OCI-M2 (cell line): ENCODE measurements around the gene MYH7B.

Experiments
- DNase-seq: peaks from one replicate; lab custom pipeline; 2025; ENCODE audit not compliant: unreplicated experiment; lab: John Stamatoyannopoulos, UW

The MYH7B gene

DNA sequence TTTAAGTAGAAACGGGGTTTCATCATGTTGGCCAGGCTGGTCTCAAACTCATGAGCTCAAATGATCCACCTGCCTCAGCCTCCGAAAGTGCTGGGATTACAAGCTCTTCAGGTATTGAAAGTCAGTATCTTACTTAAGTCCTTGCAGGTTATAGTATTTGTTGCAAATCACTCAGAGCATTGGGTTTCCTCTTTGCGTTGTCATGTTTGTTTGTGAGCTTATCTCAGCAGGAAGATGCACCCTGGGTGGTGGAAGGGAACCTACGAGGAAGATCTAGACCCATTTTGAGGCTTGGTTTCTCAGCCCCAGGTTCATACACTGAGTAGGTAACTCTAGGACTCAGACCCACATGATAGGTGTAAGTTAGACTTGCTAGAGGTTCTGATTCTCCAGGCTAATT, 18.6 kb downstream of the MYH7B start:
- DNase-seq, result no peak

DNA sequence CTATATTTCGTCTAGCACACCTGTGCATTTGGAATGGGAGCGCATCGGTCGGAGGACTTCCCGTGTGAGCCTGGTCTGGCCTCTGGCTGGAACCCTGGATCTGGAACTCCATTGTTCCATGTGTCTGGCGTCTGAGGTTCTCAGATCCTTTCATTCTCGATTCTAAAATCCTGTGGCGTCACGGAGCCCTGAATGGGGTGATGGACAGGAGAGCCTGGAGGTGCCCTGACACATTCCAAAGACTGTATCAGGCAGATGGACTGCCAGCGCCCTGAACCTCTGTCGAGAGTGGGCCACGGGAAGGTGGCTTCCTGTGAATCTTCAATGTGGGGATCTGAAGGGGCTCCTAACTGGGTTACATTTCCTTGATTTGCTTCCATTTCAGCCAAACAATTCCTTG, 20.6 kb downstream of the MYH7B start:
- no peak for DNase-seq

DNA sequence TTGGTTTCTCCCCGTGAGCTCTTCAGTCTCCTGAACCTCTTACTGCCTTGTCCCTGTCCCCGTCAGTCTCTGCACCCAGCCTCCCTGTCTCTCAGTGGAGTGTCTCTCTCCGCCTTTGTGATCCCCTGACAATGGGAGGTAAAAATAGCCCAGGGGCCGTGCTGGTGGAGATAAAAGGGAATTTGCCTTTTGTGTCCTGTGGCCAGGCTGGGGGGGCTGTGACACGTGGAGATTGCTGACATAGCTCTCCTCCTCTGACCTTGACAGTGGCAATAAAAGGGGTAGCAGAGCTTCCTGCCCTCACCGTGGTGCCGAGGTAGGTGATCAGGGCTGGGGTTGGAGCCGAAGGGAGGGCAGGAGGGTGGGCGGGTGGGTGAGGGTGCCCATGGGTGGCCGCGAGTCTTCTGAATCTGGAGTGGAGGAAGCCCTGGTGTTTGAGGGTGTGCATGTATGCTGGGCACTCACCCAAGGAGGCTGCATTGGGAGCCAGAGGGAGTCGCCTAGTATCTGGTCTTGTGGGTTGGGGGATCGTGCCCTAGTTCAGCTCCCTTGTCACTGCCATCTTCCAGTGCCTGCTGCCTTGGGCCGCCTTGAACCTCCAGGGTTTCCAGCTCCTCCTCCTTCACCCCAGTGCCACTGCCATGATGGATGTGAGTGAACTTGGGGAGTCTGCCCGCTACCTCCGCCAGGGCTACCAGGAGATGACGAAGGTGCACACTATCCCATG, 21.9 kb downstream of the MYH7B start:
- no peak for DNase-seq

DNA sequence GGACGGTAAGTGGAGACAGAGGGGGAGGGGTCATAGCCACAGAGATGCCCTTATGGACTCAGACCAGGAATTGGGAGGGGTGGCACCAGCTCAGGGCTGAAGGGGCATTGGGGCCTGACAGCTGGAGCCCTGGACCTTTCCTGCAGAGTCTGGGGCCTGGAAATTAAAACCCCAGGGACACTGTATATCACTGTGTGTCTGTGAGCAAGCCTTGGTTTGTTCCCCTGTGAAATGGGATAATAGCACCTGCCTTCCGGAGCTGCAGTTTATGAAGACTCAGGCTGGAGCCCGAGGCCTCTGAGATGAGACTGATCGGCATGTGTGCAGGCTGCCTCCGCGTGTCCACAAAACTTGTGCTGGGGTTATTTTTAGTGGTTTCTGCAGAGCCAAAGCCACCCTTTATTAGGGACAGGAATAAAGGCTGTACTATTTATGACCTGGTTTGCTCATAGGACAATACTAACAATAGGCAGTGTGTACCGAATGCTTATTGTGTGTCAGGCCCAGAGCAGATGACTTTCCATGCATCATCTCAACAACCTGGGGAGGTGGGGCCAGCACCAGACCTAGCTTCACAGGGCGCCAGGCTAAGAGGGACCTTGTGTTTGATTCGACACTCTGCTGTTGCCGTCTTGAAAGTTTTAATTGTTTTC, 22.6 kb downstream of the MYH7B start:
- DNase-seq, result no peak

DNA sequence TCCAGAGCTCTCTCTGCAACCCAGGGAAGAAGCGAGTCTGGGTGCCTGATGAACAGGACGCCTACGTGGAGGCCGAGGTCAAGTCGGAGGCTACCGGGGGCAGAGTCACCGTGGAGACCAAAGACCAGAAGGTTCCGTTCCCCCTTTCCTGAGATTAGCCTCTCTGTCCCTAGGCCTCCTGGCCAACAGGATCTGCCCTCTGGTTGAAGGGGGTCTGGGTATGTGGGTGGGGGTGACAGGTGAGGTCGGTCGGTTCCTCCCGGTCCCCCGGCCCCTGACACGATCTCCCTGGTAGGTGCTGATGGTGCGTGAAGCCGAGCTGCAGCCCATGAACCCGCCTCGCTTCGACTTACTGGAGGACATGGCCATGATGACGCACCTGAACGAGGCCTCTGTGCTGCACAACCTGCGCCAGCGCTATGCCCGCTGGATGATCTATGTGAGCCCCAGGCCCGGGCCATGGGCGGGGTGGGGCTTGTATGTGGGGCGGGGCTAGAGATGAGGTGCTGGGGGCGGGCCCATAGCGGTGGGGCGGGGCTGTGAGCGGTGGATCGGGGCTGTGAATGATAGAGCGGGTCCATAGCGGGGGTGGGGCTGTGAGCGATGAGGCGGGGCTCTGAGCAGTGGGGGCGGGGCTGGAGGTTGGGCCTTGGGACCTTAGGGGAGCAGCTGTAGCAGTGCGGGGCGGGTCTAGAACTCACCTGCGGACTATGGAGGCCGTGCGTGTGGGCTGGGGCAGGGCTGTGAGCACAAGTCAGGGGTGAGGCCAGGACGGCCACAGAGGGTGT, 23.9 kb downstream of the MYH7B start:
- DNase-seq, result no peak

DNA sequence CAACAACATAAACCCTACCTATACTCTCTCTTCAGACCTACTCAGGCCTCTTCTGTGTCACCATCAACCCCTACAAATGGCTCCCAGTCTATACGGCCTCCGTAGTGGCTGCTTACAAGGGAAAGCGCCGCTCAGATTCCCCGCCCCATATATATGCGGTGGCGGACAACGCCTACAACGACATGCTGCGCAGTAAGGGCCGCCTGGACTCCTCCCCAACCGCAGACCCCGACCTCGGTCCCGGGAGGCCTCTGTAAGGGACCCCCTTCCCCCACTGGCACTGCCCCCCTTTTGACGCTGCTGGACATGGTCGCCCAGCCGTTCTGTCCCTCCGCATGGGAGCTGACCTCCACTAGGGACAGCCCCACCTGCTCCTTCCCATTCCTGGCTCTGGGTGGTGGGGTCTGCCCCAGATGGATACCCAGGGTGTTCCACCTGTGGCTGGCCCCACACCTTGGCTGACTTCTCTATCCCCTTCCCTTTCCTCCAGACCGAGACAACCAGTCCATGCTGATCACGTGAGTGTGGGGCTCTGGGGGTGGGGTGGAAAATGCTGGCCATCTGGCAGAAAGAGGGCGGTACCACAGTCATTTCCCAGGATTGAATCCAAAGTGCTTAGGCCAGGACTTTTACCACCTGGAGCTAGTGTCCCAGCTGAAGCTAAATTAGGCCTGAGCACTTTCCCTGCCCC, 25.0 kb downstream of the MYH7B start:
- no peak for DNase-seq

DNA sequence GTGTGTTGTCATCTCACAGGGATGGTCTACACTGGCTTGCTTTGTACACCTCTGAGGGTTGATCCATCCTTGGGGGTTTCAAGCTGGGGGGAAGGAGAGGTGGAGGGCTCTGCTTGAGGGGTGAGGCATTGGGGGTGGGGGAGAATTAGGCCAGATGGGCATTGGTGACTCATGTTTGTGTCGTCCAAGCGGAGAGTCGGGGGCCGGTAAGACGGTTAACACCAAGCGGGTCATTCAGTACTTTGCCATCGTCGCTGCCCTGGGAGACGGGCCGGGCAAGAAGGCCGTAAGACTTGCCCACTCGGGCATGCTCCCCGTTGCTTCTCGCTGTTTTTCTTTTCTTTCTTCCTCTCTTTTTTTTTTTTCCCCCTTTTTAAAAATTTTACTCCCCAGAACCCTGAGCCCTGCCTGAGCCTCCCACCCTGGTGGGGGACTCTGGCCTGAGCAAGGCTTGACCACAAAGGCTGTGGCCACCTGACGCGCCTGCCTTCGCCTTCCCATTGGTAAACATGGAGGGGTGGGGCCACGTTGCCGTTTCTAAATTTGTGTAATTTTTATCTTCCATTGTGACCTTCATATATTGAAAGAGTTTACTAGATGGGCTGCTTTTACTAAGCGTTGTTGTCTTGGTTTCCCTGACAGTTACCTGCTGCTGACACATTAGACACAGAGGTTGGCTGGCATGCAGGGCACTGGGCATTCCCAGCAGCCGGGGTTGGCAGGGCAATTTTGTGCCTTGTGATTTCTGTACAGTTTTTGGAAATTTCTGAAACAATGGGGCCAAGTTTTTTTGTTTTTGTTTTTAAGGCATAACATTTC, 26.8 kb downstream of the MYH7B start:
- DNase-seq, result no peak

DNA sequence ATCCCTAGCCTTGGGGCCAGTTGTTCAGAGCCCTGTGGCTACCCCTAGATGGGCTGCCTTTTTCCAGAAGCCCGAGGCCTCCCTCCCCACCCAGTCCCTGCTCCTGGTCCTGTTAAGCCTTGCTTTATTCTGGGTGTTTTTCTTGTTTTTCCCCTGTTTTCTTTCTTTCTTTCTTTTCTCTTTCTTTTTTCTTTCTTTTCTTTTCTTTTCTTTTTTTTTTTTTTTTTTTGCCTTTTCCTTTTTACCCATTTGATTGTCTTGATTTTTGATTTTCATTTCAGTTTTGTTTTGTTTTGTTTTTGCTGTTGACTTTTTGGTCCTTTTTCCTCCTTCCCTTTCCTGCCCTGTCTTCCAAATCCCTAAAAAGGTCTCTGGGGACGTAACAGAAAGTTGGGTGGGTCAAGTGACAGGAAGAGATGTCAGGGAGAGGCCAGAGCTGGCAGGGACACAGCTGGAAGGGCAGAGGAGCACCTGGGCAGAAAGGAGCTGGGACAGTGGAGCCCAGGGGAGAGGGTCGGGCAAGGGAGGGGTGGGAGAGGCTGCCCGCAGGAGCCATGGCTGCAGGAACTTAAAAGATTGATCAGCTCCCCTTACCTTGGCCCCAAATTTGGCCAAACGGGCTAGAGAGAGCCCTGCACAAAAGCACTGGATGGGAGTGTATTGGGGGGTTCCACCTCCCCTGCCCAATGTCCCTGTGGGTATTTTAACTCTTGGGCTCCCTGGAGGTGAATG, 27.6 kb downstream of the MYH7B start:
- DNase-seq, result no peak

DNA sequence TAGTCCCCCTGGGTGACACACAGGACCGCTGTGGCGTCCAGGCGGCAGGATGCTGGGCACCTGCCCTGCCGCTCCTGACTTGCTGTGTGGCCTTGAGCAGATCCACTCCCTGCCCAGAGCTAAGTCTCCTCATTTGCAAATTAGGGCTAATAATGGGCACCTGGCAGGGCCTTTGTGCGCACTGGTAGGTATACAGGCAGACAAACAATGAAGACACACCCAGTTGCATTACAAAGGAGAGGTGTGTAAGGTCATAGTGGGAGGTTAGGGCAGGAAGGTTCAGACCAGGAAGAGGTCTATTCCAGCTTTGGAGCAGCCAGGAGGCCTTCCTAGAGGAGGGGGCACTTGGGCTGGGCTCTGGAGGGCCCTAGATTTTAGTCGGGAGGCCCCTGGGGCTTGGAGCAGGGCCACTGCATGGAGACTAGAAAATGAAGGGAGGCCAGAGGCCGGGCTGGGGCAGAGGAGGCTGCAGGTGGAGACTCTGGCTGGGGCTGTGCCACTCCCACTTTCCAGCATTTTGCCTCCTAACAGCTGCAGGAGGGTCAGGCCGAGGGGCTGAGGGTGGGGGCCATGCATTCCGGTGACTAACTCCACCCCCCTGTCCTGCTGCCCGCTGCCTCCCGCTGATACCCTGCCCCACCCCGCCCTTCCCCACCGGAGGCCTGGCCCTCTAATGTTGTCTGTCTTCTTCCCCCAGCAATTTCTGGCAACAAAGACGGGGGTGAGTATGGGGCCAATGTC, 28.5 kb downstream of the MYH7B start:
- DNase-seq, result no peak

DNA sequence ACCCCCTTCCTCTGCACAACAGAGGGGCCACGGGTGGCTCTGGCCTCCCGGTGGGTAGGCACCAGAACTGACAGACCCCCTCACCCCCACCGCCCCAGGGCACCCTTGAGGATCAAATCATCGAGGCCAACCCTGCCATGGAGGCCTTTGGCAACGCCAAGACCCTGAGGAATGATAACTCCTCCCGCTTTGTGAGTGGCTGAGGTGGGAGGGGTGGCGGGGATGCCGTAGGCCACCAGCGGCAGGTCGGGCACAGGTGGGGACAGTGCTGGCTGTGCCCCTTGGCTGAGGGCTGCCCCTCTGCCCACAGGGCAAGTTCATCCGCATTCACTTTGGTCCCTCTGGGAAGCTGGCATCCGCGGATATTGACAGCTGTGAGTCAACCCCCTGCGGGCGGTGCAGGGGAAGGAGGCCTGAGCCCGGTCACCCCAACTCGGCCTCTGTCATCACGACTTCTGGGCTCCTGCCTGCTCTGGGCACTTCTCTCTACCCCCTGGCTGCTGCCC, 29.1 kb downstream of the MYH7B start:
- no peak for DNase-seq

DNA sequence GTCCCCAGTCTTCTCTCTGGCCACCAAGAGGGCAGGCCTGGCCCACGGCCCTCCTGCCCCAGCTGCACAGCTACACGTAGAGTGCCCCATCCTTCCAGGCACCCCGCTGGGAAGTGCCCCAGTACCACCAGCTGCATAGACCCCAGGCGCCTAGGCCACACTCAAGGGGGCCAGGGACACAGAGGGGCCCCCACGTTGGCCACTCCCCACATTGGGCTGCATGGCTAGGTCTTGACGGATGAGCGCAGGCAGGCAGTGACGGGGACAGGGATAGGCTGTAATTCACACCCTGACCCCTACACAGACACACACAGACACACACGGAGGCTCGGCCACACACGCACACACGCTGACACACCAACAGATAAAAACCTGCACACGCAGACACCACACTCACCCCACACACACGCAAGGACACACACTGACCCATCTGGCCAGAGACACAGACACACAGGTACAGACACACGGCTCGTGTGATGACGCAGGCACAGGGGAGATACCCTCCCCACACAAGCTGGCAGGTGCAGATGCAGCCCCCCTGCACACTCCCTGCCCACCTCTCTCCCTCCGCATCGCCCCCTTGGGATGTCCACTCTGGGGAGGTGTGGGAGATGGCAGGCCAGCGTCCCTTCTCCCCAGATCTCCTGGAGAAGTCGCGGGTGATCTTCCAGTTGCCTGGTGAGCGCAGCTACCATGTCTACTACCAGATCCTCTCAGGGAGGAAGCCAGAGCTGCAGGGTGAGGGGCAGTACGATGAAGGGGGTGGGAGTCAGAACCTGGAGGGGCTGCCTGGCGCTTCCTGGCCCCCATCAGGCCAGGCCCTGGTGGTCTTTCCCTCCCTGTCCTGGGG, 30.0 kb downstream of the MYH7B start:
- DNase-seq, result no peak

DNA sequence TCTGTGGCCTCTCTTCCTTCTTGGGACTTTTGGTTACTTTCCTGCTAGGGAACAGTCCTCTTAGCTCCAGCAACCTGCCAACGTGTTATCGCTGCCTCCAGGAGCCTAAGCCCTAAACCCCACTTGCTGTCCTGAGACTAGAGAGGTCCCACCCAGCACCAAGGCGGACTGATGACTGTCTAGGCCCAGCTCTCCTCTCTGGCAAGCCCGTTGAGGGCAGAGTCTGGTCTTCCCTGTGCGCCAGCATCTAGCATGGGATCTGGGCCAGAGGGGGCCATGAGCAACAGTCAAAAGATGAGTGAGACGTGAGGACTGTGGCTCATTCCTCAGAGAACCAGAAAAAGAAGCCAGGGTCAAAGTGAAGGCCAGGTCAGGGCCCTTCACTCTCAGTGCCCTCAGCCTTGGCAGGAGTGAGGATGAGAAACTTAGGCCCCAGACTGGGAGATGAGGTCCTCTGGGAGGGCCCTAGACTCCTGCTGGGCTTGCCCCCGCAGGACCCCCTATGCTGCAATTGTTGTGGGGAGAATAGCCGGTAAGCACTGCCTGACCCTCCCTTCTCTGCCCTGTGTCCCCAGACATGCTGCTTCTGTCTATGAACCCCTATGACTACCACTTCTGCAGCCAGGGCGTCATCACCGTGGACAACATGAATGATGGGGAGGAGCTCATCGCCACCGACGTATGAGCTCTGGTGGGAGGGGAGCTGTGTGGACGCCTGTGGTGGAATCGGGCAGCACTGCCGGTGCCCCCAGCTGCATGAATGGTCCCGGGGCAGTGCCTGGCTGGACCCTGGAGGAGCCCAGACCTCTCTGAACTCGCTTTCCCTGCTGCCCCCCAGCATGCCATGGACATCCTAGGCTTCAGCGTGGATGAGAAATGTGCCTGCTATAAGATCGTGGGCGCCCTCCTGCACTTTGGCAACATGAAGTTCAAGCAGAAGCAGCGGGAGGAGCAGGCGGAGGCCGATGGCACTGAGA, 30.9 kb downstream of the MYH7B start:
- no peak for DNase-seq

DNA sequence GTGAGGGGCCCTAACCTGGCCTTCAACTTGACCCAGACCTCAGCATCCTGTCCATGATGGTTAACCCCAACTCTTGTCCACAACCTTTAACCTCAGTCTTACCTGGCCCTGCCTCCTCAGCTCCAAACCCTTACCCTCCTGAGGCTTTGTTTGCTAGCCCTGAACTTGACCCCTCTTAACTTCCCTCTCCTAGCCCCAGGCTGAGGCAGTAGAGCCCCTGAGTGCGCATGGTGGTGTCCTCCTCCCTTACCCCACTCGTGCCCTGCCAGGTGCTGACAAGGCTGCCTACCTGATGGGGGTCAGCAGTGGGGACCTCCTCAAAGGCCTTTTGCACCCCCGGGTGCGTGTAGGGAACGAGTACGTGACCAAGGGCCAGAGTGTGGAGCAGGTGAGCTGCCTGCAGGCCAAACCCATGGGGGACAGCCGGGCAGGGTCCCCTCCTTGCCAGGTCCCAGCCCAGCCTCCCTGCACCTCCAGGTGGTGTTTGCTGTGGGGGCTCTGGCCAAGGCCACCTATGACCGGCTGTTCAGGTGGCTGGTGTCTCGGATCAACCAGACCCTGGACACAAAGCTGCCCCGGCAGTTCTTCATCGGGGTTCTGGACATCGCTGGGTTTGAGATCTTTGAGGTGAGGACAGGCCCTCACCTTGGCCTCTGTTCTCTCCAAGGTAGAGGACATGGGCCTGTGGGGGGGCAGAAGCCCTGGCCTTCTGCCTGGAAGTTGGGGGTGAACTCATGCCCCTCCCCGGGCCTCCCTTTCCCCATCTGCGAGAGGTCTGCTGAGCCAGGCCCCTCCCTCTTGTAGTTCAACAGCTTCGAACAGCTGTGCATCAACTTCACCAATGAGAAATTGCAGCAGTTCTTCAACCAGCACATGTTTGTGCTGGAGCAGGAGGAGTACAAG, 31.9 kb downstream of the MYH7B start:
- no peak for DNase-seq

DNA sequence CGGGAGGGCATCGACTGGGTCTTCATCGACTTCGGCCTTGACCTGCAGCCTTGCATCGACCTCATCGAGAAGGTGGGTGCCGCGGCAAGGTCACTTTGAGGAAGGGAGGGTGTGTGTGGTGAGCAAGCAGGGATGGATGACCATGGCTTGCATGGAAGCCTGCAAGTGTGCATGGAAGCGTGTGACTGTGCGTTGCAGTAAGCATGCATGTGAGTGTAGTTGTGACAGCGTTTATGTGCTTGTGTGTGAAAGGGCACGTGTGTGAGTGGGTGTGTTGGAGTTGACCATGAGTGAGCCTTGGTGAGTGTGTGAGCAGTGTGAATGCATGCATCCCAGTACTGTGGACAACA, 32.5 kb downstream of the MYH7B start:
- no peak for DNase-seq

DNA sequence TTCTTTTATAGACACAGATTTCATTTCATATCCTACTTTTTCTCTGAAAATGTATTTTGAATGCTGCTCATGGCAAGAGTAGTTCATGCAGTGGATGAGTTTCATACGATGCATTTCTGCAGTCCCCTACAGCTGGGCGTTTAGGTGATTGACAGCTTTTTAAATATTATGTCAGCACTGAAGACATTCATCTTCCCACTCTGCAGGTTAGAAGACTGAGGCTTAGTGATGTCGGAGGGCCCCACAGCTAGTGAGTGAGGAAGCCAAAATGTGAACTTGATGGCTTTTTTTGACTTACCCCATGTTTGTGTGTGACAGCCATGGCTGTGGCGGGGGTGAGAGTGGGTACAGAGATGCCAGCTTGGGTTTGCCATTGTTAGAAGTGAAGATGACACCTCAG, 33.5 kb downstream of the MYH7B start:
- no peak for DNase-seq

DNA sequence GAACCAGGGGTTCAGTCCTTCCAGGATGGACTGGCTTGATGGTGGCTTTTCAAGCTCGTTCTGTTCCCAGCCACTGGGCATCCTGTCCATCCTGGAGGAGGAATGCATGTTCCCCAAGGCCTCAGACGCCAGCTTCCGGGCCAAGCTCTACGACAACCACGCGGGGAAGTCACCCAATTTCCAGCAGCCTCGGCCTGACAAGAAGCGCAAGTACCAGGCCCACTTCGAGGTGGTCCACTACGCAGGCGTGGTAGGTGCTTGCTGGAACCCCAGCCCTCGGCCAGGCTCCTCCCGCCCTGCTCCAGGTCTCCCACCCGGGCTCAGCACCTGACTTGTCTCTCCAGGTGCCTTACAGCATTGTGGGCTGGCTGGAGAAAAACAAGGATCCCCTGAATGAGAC, 34.0 kb downstream of the MYH7B start:
- no peak for DNase-seq
